SJSA1 (cell line): Measurements from ENCODE around the gene SLK. TPM values are rescaled to one million over a fixed set of nuclear protein-coding genes. Genes with fewer than 3 reads are reported as not detected.

Experiments
- DNase-seq, 2 experiments: peaks; one replicate each; pipeline ENCODE4 v3.0.0-alpha.2; 2015 to 2020; ENCODE audit warnings: low spot score in 2 of 2, low read depth in 1 of 2
- H3K27ac ChIP-seq: fragments of 250-450 bp; sonication (Bioruptor Pico); 2 replicates; pipeline ENCODE4 v1.5.1; 2020; ENCODE audit warnings: mild to moderate bottlenecking, moderate library complexity
- H3K27me3 ChIP-seq: fragments of 250-450 bp; sonication (Bioruptor Pico); replicated peaks from 2 replicates; pipeline ENCODE4 v1.5.1; 2020; ENCODE audit warnings: mild to moderate bottlenecking, moderate library complexity
- H3K36me3 ChIP-seq: fragments of 250-450 bp; sonication (Bioruptor Pico); 2 replicates; pipeline ENCODE4 v1.5.1; 2020; ENCODE audit warnings: mild to moderate bottlenecking
- H3K4me1 ChIP-seq: fragments of 250-450 bp; sonication (Bioruptor Pico); replicated peaks from 2 replicates; pipeline ENCODE4 v1.6.1; 2021; ENCODE audit warnings: mild to moderate bottlenecking
- H3K4me3 ChIP-seq: fragments of 250-450 bp; sonication (Bioruptor Pico); 2 replicates; pipeline ENCODE4 v1.5.1; 2020; ENCODE audit warnings: mild to moderate bottlenecking
- H3K9me3 ChIP-seq: fragments of 250-450 bp; sonication (Bioruptor Pico); replicated peaks from 2 replicates; pipeline ENCODE4 v1.5.1; 2020; ENCODE audit warnings: mild to moderate bottlenecking
- total RNA-seq: library from RNA; depleted of rRNA; stranded (reverse); fragments of >200 nt; shearing (Covaris generic); gene quantifications from 2 replicates; pipeline ENCODE4 v1.2.3, GENCODE V29; 2014; rRNA removed

Gene SLK
- total RNA-seq, 1 experiment from 2014 or later = 35.5 TPM

DNA sequence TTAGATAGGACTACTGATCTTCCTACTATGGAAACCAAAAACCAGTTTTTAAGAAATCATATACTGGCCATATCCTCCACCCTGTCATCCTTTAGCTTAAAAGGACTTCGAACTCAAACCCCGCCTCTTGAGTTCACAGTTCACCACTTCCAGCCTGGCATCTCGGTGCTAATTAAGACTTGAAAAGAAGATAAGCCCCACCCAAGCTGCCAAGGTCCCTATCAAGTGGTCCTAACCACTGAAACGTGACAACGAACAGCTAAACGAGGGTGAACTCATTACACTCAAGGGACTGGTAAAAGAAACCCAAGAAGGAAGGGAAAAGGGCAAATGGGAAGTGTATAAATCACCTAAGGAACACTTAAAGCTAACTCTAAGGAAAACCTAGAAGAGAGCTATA is 102.7 kb downstream of the SLK start:
- Histone ChIP-seq H3K27me3 (0 out of 2 replicates have a peak, but pooled peaks cover 6% of the 10 kb centered on the region), H3K36me3 (no peaks in the 10 kb centered on the region), H3K4me1 (no peaks in the 10 kb centered on the region), H3K4me3 (no peak overlapping the region), H3K9me3 (no peaks in the 10 kb centered on the region), H3K27ac (no peak overlapping the region)
- no peak for DNase-seq

DNA sequence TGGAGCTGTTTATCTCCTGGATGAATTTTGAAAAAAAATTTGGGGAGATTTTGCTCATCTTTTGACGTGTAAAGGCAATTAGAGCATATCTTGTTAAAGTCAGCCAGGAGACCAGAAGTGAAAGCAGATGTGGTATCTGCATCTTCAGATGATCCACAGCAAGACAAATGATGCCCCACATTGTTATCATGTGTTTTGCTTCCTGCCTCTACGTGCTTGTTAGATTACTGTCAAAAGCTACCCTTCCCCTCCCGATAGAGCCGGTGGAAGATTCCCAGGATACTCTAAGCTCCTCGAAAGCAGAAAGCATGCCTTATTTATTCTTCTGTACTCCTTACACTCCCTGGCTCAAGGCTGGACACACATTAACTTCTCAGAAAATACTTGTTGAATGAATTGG is 105.8 kb downstream of the SLK start:
- Histone ChIP-seq H3K4me1 (peaks cover 15% of the 10 kb centered on the region), H3K9me3 (no peaks in the 10 kb centered on the region), H3K27ac (no peak overlapping the region), H3K36me3 (no peaks in the 10 kb centered on the region), H3K4me3 (no peak overlapping the region), H3K27me3 (0 out of 2 replicates have a peak, but pooled peaks cover 3% of the 10 kb centered on the region)
- no peak for DNase-seq

DNA sequence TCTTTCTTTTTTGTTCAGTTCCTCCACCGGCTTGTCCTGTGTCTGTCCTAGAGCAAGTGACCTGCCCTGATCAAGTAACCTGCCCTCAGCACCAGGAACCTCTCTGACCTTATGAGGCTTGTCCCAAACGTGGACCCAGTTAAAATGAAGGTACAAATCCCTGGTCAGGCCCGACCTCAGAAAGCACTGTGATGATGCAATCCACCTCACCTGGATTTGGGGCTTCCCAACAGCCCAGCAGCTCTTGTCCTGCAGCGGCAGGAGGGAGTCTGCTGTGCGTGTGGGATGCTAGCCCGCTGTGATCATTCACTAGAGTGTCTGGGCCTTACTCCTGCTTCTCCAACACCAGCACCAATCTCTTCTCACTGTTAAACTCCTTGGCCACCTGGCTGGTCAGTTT is 107.6 kb downstream of the SLK start:
- no peak for DNase-seq
- H3K27me3 ChIP-seq = 0 out of 2 replicates have a peak, but pooled peaks cover 3% of the 10 kb centered on the region
- H3K36me3 ChIP-seq = no peaks in the 10 kb centered on the region

DNA sequence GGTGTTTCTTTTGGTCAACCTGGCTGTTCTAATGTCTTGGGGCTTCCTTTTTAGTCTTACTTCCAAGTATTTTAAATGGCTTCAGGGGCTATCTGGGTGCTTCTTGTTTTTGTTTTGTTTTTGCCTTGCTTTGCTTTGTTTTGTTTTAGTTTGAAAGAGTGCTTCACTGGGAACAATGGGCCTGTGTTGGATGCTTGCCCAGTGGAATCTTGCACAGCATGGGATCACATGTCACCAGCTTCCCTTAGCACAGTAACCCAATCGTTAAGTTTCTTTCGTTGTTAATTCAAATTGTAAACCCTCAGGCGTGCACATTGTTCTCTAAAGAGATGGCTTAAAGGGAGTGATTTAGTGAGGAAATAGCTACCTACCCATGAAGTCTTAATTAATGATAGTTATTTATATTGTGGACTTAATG is 109.8 kb downstream of the SLK start:
- Histone ChIP-seq H3K4me1 (peaks cover 16% of the 10 kb centered on the region), H3K9me3 (no peaks in the 10 kb centered on the region), H3K36me3 (no peaks in the 10 kb centered on the region), H3K27ac (no peak overlapping the region), H3K27me3 (0 out of 2 replicates have a peak, but pooled peaks cover 3% of the 10 kb centered on the region), H3K4me3 (no peak overlapping the region)
- DNase-seq = peak; percentile 70 to 83

More for the DNA sequence above, 107.6 kb downstream of the SLK start:
- Histone ChIP-seq H3K4me3 (no peak overlapping the region), H3K9me3 (no peaks in the 10 kb centered on the region), H3K4me1 (peaks cover 16% of the 10 kb centered on the region), H3K27ac (no peak overlapping the region)

DNA sequence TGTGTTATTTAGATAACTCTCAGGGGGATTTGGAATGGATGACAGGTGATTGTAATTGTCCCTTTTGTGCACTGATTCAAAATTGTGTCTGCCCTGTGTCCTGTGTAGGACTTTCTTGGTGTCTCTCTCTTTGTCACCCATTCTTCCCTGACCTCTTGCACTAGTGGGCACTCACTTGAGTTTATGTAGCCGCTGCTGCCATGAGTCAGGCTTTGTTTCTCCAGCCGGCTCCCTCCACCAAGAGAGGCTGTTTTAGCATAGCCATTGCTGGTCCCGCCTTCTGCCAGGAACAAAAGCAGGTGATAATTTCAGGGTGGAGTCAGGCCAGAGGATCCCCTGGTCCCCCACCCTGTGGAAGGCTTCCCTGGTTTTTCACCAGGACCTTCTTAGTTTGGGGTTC is 110.3 kb downstream of the SLK start:
- H3K9me3 ChIP-seq = no peaks in the 10 kb centered on the region
- peak in 1 of 2 experiments; percentile 37 for DNase-seq
- peaks cover 16% of the 10 kb centered on the region for H3K4me1 ChIP-seq
- no peaks in the 10 kb centered on the region for H3K36me3 ChIP-seq
- H3K4me3 ChIP-seq = no peak overlapping the region
- no peak overlapping the region for H3K27ac ChIP-seq
- 0 out of 2 replicates have a peak, but pooled peaks cover 2% of the 10 kb centered on the region for H3K27me3 ChIP-seq

DNA sequence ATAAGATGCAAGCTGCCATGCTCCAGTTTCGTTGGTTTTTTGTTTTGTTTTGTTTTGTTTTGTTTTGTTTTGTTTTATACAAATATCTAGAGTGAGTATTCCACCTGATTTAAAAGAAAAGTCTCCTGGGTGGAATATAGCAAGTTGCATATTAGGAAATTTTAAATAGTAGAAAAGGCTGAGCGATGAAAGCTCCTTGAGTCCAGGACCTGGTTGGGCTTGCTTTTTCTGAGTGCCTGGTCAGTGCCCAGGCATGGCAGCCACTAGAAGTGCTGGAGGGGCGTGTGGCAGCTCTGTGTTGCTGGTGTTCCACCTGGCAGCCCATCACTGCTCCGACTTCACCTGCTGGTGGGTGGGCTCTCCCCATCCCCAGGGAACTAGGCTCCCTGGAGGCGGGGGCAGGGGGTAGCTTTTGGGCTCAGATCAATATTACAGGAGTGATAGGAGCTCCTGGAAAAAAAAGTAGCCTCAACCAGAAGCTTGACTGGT is 110.8 kb downstream of the SLK start:
- Histone ChIP-seq H3K27ac (no peak overlapping the region), H3K9me3 (no peaks in the 10 kb centered on the region), H3K36me3 (no peaks in the 10 kb centered on the region), H3K27me3 (no peaks in the 10 kb centered on the region), H3K4me1 (peaks cover 16% of the 10 kb centered on the region), H3K4me3 (no peak overlapping the region)
- DNase-seq = no peak

Other genes starting within 250 kb of the SLK start
- 10.3 and 13.4 TPM in 2 replicates for gene SH3PXD2A, start 111.6 kb upstream of the SLK start, total RNA-seq
- 26.9 and 27.4 TPM in 2 replicates for gene STN1, start 49.0 kb upstream of the SLK start, total RNA-seq
- 0.05 TPM in 1 of 2 replicates, not detected in the other for gene COL17A1, start 118.7 kb downstream of the SLK start, total RNA-seq
- 11.0 and 15.1 TPM in 2 replicates for gene SFR1, start 155.0 kb downstream of the SLK start, total RNA-seq